SH-SY5Y (cell line): Measurements from ENCODE around the gene IL1RAPL2.

ENCODE experiments used
- GATA2 ChIP-seq: IDR thresholded peaks from 2 replicates; pipeline ENCODE4 v1.6.1; 2011; ENCODE audit warnings: mild to moderate bottlenecking, low read depth, low read length
- GATA3 ChIP-seq: IDR thresholded peaks from 2 replicates; pipeline ENCODE4 v1.6.1; 2011; ENCODE audit warnings: low read depth, mild to moderate bottlenecking, low read length, moderate library complexity

- TF ChIP-seq GATA2 (no peak), GATA3 (no peak)
These were observed 749.2 kb downstream of the IL1RAPL2 start for GRCh38 chrX:105315248-105315647.
